Caco-2 (cell line): ENCODE measurements around the gene DROSHA. TPM values are rescaled to one million over a fixed set of nuclear protein-coding genes. Genes with fewer than 3 reads are reported as not detected.

Experiments used
- BruUV-seq: library from RNA; stranded (reverse); fragments of 400-500 nt; replicated peaks from 2 replicates; lab custom pipeline; 2021; lab: Mats Ljungman, UMichigan
- CTCF ChIA-PET: fragments of 300-600 bp; sonication (Branson Sonifier 250); formaldehyde crosslinking; loops from one replicate; lab custom pipeline; 2022; ENCODE audit warnings: antibody characterized with exemption; lab: Charles Lee
- POLR2A ChIA-PET: fragments of 300-600 bp; sonication (Branson Sonifier 250); formaldehyde crosslinking; loops from one replicate; lab custom pipeline; 2022; ENCODE audit warnings: antibody characterized with exemption; lab: Charles Lee
- DNase-seq, 2 experiments: peaks; one replicate each; pipeline versions ENCODE4 v3.0.0 to v3.0.0-alpha.2; 2020 to 2022
- H3K27me3 ChIP-seq: replicated peaks from 2 replicates; pipeline ENCODE4 v1.6.0; 2011; ENCODE audit warnings: low read length; ENCODE audit not compliant: control insufficient read depth, insufficient read depth
- H3K36me3 ChIP-seq: 2 replicates; pipeline ENCODE4 v1.5.1; 2011; ENCODE audit warnings: low read length; ENCODE audit not compliant: control insufficient read depth, insufficient read depth
- H3K4me1 ChIP-seq: fragments of 250-450 bp; sonication (Bioruptor Pico); 2 replicates; pipeline ENCODE4 v1.5.1; 2020; ENCODE audit warnings: mild to moderate bottlenecking
- H3K4me3 ChIP-seq: 2 replicates; pipeline ENCODE4 v1.5.1; 2011; ENCODE audit warnings: low read depth, mild to moderate bottlenecking, control low read depth, low read length
- H3K9me3 ChIP-seq: fragments of 250-450 bp; sonication (Bioruptor Pico); 2 replicates; pipeline ENCODE4 v1.5.1; 2020; ENCODE audit warnings: mild to moderate bottlenecking, moderate library complexity
- H3K27ac Mint-ChIP-seq: one replicate; pipeline ENCODE4 v1.8.0; 2022; ENCODE audit warnings: mixed read lengths; ENCODE audit not compliant: unreplicated experiment
- H3K27me3 Mint-ChIP-seq: one replicate; pipeline ENCODE4 v1.8.0; 2022; ENCODE audit warnings: mixed read lengths; ENCODE audit not compliant: insufficient read depth, unreplicated experiment
- H3K36me3 Mint-ChIP-seq: one replicate; pipeline ENCODE4 v1.8.0; 2022; ENCODE audit warnings: mild to moderate bottlenecking, mixed read lengths; ENCODE audit not compliant: insufficient read depth, unreplicated experiment
- H3K4me1 Mint-ChIP-seq: one replicate; pipeline ENCODE4 v1.8.0; 2022; ENCODE audit warnings: low read depth, mixed read lengths; ENCODE audit not compliant: unreplicated experiment
- H3K4me3 Mint-ChIP-seq: one replicate; pipeline ENCODE4 v1.8.0; 2022; ENCODE audit warnings: mild to moderate bottlenecking, moderate library complexity, mixed read lengths; ENCODE audit not compliant: unreplicated experiment
- H3K9me3 Mint-ChIP-seq: one replicate; pipeline ENCODE4 v1.8.0; 2022; ENCODE audit warnings: mixed read lengths; ENCODE audit not compliant: unreplicated experiment
- intact Hi-C: fragments of 100-400 bp; cut with micrococcal nuclease; formaldehyde crosslinking; loops from one replicate; pipeline ENCODE4 v1.10.0; 2022; ENCODE audit not compliant: unreplicated experiment
- total RNA-seq: library from RNA; stranded (reverse); gene quantifications from 2 replicates; pipeline ENCODE4 v1.2.3, GENCODE V29; 2022
- TF ChIP-seq, protein P1 (sequence below), 2 experiments: fragments of 200-600 bp in 1 of 2; IDR thresholded peaks; 1 replicate in 1 of 2; 2 replicates in 1 of 2; pipeline versions ENCODE4 v1.5.1 to v1.8.0; 2011 to 2022; ENCODE audit warnings: antibody characterized with exemption in 1 of 2, control low read depth in 1 of 2, inconsistent platforms in 1 of 2, low read depth in 1 of 2, low read length in 1 of 2, mild to moderate bottlenecking in 1 of 2, moderate library complexity in 1 of 2; ENCODE audit not compliant: insufficient read depth in 1 of 2, severe bottlenecking in 1 of 2, unreplicated experiment in 1 of 2

Gene DROSHA
- total RNA-seq, 1 experiment from 2014 or later = 88.4 TPM

DNA sequence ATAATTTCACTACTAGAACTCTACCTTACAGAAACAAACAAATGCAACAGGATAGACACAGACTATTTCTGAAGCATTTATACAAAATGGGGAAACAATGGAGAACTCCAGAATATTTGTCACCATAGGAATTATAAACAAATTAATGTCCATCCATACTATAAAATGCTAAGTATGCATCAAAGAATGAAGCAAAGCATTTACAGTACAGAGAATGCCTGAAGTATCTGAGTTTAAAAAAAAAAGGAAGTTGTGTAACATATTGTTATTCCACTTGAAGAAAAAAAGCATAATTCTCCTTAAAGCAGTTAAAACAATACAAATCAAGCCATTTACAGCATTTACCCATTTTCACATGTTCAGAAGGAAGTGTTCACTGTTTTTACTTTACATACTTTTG lies 53.0 kb downstream of the DROSHA start:
- Histone ChIP-seq H3K4me3 (no peak overlapping the region), H3K9me3 (no peaks in the 10 kb centered on the region), H3K27me3 (no peaks in the 10 kb centered on the region), H3K4me1 (no peaks in the 10 kb centered on the region), H3K36me3 (no peaks in the 10 kb centered on the region)
- intact Hi-C loops = no loop called here
- DNase-seq = no peak
- no peaks in the 10 kb centered on the region for H3K4me1 Mint-ChIP-seq
- no peaks in the 10 kb centered on the region for H3K9me3 Mint-ChIP-seq
- CTCF ChIA-PET = no interaction called here
- H3K4me3 Mint-ChIP-seq = no peak overlapping the region
- POLR2A ChIA-PET = no interaction called here
- no peaks in the 10 kb centered on the region for H3K27me3 Mint-ChIP-seq
- no peak overlapping the region for H3K27ac Mint-ChIP-seq
- H3K36me3 Mint-ChIP-seq = peaks cover 34% of the 10 kb centered on the region
- no TSS peak for BruUV-seq
- TF ChIP-seq, protein P1, sequence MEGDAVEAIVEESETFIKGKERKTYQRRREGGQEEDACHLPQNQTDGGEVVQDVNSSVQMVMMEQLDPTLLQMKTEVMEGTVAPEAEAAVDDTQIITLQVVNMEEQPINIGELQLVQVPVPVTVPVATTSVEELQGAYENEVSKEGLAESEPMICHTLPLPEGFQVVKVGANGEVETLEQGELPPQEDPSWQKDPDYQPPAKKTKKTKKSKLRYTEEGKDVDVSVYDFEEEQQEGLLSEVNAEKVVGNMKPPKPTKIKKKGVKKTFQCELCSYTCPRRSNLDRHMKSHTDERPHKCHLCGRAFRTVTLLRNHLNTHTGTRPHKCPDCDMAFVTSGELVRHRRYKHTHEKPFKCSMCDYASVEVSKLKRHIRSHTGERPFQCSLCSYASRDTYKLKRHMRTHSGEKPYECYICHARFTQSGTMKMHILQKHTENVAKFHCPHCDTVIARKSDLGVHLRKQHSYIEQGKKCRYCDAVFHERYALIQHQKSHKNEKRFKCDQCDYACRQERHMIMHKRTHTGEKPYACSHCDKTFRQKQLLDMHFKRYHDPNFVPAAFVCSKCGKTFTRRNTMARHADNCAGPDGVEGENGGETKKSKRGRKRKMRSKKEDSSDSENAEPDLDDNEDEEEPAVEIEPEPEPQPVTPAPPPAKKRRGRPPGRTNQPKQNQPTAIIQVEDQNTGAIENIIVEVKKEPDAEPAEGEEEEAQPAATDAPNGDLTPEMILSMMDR (IDR thresholded peaks at IDR 0.05; ENCODE audit: insufficient read depth in 1 of 2, low read depth in 1 of 2, low read length in 1 of 2, severe bottlenecking in 1 of 2, unreplicated experiment in 1 of 2) = no peak

DNA sequence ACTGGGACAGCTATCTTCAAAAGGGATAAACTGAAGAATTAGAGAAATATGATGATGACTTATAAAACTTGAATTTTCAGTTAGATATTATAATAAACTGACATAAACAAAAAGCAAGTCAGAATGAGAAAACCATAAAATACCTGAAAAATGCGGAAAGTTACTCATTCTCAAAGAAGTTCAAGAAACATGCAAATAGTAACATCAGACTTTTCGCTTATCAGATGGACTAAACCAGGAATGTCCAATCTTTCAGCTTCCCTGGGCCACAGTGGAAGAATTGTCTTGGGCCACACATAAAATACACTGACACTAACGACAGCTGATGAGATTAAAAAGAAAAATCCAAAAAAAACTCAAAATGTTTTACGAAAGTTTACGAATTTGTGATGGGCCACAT lies 53.9 kb downstream of the DROSHA start:
- Histone ChIP-seq H3K9me3 (no peaks in the 10 kb centered on the region), H3K4me1 (no peaks in the 10 kb centered on the region), H3K4me3 (no peak overlapping the region), H3K27me3 (no peaks in the 10 kb centered on the region), H3K36me3 (peaks cover 2% of the 10 kb centered on the region; the same call in 1 of the 2 replicates)
- DNase-seq = no peak
- TF ChIP-seq, protein P1 (IDR thresholded peaks at IDR 0.05; ENCODE audit: insufficient read depth in 1 of 2, low read depth in 1 of 2, low read length in 1 of 2, severe bottlenecking in 1 of 2, unreplicated experiment in 1 of 2) = no peak
- intact Hi-C loops = no loop called here
- Mint-ChIP-seq H3K36me3 (peaks cover 24% of the 10 kb centered on the region), H3K4me3 (no peak overlapping the region), H3K27me3 (no peaks in the 10 kb centered on the region), H3K27ac (no peak overlapping the region), H3K4me1 (no peaks in the 10 kb centered on the region), H3K9me3 (no peaks in the 10 kb centered on the region)
- CTCF ChIA-PET = no interaction called here
- POLR2A ChIA-PET = no interaction called here
- BruUV-seq = no TSS peak

DNA sequence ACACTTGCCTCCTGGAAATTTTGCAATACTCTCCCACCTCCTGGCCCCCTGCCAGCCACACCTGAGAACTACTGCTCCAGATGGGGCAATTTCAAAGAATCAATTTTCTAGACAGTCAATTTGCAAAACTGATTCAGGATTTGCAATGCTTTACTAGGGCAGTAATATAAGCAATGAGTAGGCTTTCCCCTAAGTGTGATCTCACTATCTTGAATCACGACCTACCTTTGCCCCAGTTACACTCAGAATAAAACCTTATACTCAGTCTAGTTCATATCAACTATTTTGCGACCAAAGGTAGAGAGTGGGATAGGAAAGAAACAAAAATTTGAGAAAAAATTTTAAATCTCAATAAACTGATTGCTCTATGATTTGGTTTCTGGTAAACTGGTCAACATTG lies 54.4 kb downstream of the DROSHA start:
- Histone ChIP-seq H3K9me3 (no peaks in the 10 kb centered on the region), H3K4me3 (no peak overlapping the region), H3K27me3 (no peaks in the 10 kb centered on the region), H3K36me3 (peaks cover 2% of the 10 kb centered on the region; the same call in 1 of the 2 replicates), H3K4me1 (no peaks in the 10 kb centered on the region)
- intact Hi-C loops = no loop called here
- Mint-ChIP-seq H3K9me3 (no peaks in the 10 kb centered on the region), H3K4me1 (no peaks in the 10 kb centered on the region), H3K36me3 (peaks cover 21% of the 10 kb centered on the region), H3K4me3 (no peak overlapping the region), H3K27me3 (no peaks in the 10 kb centered on the region), H3K27ac (no peak overlapping the region)
- DNase-seq = no peak
- BruUV-seq = no TSS peak
- TF ChIP-seq, protein P1 (IDR thresholded peaks at IDR 0.05; ENCODE audit: insufficient read depth in 1 of 2, low read depth in 1 of 2, low read length in 1 of 2, severe bottlenecking in 1 of 2, unreplicated experiment in 1 of 2) = no peak
- ChIA-PET CTCF (no interaction called here), POLR2A (no interaction called here)
